ENCODE data around the gene KLHL4.
"Not testable (repeated sequence)": the region's sequence is repeated elsewhere in the genome, so short reads cannot be mapped to it uniquely, and the experiment has no call there.

KLHL4 gene, protein sequence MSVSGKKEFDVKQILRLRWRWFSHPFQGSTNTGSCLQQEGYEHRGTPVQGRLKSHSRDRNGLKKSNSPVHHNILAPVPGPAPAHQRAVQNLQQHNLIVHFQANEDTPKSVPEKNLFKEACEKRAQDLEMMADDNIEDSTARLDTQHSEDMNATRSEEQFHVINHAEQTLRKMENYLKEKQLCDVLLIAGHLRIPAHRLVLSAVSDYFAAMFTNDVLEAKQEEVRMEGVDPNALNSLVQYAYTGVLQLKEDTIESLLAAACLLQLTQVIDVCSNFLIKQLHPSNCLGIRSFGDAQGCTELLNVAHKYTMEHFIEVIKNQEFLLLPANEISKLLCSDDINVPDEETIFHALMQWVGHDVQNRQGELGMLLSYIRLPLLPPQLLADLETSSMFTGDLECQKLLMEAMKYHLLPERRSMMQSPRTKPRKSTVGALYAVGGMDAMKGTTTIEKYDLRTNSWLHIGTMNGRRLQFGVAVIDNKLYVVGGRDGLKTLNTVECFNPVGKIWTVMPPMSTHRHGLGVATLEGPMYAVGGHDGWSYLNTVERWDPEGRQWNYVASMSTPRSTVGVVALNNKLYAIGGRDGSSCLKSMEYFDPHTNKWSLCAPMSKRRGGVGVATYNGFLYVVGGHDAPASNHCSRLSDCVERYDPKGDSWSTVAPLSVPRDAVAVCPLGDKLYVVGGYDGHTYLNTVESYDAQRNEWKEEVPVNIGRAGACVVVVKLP
- total RNA-seq, result 2.0 to 5.7 reads per million in 2 donors

DNA sequence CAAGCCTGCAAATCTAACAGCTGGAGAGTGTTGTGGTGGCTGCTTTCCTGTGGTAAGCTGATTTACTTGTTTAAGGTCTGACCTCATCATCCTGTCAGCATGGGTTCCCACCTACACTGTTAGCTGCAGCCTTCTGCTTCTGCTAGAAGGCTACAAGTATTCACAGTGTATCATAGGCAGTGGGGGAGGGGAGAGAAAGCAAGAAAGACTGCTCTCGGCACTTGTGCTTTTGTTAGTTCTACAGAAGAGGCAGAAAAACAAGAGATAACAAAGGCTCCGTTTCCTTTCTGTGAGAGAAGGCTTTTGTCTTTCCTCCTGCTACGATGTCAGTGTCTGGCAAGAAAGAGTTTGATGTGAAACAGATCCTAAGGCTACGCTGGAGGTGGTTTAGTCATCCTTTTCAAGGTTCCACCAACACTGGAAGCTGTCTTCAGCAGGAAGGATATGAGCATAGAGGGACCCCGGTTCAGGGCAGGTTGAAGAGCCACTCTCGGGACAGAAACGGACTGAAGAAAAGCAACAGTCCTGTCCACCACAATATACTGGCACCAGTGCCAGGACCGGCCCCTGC, at the start of gene KLHL4:
TSS of gene KLHL4 (plus strand) at position 232 of the 571 bp plus-strand sequence. CDS start at position 324, 92 bp downstream.
- DNase-seq, result no peak

DNA sequence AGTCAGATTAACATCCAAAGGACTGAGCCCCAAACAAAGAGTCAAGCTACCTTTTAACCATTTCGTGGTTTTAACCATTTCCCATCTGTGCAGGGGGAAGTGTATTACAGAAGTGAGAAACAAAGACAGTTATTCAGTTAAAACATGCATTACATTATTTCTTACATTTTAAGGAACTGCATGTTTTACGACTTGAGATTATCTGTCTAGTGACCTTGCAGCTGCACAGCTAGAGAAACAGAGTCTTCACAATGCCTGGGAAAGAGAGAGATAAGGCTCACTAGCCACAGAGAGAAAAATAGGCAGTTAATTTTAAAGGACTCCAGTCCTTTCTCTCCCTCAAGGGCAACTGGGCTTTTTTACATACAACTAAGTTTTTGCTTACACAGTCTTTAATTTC, 48.7 kb upstream of the KLHL4 start:
- DNase-seq, result no peak

DNA sequence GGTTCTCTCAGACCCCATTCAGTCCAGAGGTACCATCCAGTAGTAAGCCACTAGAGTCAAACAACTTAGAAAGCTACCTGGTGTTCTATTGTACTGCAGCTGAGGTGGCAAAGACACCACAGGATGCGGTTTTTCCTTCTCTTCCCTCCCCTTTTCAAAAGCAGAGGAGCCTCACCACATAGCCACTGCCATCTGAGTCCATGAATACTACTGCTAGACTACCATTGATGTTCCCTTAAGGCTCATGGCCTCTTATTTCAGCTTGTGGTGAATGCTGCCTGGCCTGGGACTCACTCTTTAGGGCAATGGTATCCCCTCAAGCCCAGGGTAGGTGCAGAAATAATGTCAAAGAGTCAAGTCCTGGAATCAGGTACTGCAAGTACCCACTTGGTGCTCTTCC, 41.8 kb upstream of the KLHL4 start:
- no peak for DNase-seq

DNA sequence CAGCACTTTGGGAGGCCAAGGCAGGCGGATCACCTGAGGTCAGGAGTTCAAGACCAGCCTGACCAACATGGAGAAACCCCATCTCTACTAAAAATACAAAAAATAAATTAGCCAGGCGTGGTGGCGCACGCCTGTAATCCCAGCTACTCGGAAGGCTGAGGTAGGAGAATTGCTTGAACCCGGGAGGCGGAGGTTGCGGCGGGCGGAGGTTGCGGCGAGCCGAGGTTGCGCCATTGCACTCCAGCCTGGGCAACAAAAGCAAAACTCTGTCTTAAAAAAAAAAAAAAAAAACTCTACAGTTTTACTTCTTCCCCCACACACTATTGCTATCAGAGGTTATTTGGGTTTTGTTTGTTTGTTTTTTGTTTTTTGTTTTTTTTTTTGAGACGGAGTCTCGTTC, 38.9 kb upstream of the KLHL4 start:
- not testable (repeated sequence) for DNase-seq

DNA sequence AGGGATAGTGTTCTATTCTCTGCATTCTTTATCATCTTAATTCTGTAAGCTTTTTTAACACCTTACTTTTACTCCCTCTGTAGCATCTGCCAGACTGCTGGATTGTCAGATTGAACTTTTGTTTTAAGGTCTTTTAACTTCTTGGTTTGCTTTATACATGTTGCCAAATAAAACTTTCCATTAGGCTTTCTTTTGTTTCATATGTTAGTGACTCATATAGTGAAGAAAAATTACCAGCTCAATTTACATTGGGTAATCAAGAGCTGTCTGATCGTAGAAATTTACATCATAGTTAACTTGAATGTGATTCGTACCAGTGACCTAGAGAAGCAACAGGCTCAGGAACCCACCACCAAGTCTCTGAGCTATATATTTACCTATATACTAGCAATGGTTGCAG, 28.5 kb upstream of the KLHL4 start:
- no peak for DNase-seq

DNA sequence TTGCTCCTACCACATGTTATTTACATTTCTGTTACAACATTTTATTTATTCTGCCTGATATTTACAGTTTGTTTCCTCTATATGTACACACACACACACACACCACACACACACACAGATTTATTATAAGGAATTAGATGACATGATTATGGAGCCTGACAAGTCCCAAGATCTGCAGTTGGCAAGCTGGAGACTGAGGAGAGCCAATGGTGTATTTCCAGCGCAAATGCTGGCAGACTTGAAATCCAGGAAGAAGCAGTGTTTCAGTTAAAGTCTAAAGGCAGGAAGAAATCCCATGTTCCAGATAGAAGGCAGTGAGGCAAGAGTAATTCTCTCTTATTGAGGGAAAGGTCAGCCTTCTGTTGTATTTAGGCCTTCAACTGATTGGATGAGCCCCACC, 1.8 kb upstream of the KLHL4 start:
- DNase-seq, result no peak

DNA sequence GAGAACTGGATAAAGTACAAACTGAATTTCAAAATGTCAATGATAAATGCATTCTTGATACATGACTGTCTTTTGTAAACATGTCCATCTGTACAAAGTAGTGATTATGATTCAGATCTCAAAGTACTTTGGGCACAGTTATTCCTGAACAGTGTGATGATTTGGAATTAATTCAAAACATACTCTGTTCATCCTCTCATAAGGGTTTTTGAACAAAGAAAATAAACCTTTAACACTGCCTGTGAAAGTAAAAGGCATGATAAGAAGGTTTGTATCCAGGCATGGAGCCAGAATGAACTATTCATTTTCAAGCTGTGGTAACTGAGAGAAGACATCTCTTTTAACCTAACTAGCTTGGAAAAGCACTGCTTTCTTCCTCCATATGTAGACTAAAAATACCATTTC, 883 bp upstream of the KLHL4 start:
- no peak for DNase-seq

DNA sequence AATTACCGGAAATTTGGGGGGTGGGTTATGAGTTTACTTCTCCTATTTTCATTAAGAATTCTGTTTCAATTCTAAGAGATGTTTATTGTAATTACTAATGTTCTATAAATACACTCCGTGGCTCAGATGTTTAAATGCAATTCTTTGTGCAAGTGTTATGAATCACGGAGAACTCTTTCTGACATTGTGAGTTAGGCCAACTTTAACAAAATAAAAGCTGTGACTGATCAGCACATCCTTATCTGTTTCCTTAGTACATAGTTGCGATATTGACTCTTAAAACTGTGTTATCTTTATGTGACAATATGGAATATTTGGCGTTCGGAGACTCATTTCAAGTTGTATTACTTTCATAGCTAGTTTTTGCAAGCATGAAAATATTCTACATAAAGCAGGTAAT, 902 bp downstream of the KLHL4 start:
- DNase-seq, result no peak

DNA sequence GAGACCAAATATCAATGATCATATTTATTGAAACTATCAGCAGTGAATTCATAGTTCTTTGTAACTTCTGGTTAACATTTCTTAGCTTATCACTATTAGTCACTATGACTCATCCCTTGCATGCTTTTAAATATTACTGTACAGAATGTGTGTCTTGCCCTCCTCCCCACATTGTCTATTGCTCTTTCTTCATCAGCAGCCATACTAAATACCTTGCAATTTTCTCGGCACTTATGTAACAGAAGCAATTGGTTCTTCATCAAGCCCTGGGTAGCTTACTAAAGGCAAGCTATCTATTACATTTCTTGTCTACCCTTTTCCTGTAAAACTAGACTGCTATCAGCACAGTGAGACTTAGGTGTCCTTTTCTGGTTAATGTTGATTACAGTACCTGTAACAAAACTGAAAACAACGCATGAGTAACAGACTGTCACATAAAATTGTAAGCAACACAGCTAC, 8.2 kb downstream of the KLHL4 start:
- no peak for DNase-seq

DNA sequence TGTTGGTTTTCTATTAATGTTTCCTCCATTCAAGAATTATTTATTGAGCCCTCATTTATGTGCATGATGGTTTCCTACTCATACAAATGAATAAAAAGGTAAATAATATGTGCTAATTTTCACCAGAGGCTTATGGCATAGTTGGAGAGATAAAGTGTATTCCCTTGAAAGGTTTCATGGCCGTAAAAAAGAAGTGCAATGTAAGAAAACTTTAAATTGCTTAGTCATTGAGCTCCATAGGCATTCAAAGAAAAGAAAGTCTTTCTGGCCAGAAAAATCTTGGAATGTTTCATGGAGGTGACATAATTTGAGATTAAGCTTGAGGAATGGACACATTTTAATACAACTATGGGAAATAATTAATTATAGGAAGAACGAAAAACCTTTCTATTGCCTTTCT, 8.7 kb downstream of the KLHL4 start:
- no peak for DNase-seq

DNA sequence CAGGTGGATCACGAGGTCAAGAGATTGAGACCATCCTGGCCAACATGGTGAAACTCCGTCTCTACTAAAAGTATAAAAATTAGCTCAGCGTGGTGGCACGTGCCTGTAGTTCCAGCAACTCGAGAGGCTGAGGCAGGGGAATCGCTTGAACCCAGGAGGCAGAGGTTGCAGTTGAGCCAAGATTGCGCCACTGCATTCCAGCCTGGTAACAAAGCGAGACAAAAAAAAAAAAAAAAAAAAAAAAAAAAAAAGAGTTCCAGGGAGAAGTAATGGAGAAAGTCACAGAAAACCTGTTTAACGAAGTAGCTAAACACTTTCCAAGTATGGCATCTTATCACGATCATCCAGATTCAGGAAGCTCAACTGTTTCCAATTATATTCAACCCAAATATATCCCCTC, 10.9 kb downstream of the KLHL4 start:
- DNase-seq, result no peak

DNA sequence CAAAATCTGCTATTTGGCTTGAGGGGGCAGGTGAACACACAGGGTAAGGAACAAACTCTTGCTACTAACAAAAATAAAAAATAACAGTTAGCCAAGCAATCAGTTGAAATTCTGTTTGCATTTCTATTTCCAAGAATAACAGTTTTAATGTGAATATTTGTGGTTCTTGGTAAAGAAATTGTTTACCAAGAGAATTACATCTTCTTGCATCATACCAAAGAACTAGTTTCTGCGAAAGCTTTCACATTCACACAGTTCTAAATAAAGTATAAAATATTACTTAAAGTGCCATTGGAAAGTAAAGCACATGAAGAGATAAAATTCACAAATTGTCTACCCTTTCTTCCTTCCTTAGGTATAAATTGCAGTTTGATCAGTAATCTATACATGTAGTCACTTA, 54.4 kb downstream of the KLHL4 start:
- DNase-seq, result no peak

DNA sequence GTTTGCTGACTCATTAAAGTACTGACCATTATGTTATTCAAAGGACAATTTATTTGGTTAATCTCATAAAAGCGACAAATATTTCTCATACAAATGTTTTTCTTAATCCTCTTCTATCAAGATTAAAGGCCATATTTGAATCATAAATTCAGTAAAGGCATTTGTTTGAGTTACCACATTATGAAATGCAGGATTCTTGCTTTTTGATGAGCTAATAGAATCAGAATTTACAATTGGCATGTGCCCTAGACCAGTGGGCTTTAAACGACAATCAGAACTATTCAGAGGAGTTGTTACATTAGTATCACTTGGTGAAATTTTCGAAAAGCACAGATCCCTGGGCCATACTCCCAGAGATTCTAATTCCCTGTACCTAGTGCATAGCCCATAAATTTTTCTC, 55.3 kb downstream of the KLHL4 start:
- DNase-seq, result no peak

DNA sequence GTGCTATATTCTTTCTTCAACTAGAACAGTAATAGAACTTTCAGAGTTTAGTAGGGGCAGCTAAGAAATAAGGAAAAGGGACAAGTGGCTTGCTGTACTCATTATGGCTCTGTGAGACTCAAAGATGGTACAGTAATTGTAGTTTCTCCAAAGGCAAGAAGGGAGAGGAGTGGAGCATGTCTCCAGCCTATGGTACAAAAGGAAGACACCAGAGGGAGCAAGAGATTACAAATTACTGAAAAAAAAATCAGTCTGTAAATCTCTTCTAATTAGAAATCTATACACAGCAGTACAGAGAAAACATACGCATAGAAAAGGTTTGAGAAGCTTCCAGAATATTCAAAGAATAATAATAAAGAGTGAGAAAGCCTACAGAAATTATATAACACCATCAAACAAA, 61.4 kb downstream of the KLHL4 start:
- no peak for DNase-seq

DNA sequence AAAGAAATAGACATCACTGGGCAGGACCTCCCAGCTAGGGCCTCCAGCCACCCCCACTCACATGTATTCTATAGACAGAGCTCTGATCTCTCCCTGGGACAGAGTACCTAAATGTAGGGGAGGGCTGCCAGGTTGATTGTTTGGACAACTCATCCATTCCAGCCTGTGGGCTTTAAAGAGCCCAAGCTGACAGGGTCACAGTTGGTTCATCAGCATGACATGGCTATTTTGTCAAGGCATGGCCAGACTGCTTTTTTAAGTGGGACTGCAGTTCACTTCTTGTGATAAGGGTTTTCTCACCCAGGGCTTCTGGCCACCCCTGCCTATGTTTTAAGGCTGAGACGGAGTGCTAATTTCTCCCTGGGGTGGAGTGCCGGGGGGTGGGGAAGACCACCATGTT, 63.3 kb downstream of the KLHL4 start:
- no peak for DNase-seq

DNA sequence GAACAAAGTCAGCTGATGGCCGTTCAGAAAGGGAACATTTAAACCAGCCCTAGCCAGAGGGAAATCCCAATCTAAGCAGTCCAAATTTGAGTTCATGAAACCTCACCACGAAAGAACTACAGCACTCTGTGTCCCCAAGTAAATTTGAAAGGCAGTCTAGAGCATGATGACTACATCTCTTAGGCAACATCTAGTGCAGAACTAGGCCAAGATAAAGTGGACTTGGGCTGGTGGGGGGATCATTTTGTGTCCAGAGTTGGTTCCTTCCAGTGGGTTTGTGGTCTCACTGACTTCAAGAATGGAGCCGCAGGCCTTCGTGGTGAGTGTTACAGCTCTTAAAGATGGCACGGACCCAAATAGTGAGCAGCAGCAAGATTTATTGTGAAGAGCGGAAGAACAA, 64.9 kb downstream of the KLHL4 start:
- no peak for DNase-seq

DNA sequence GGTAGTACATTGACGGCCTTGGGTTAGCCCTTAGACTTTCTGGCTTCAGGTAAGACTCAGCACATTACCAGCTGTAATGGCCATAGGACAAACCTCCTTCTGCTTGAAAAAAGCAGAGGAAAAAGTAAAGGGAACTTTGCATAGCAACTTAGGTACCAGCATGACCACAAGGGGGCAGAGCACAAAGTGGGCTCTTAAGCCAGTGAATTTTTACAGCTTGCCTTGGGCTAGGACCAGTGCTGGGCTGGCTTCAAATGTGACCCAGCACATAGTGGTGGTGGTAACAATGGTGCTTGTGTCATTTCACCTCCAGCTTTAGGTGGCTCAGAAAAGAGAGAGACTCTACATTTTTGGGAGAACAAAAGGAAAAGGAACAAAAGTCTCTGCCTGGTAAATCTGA, 66.1 kb downstream of the KLHL4 start:
- DNase-seq, result no peak

DNA sequence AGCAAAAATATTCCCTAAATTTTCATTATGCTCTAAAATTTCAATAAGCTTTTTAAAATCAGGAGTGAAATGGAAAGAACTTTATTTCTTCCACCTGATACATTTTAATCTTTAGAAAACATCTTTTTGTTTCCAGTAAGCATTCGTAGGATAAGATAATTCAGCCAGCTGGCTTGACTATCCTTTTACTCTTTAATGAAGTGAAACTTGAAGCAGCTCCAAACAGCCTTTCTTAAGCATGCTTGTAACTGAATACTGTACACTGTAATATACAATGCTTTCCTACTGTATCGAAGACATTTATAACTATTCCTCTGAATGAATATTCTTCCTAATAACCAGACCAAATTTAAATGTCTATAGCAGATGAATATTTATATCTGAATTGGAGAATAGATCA, 98.8 kb downstream of the KLHL4 start:
- DNase-seq, result no peak

DNA sequence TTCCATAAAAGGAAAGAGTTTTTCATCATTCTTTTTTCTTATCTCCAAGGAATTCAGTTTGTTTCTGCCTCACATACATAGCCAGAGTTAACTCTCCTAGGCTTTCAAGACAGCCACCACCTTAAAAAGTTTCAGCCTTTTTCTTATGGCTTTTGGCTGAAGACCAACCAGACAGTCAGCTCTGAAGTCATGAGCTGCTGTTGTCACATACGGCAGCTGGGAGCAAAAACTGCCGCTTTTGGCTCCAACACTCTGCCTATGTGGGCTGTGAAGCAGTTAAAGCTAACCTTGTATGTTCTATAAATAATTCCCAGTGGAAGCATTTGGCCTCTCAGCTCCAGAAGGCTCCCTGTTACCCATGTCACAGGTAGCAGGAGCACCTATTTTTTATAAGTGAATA, 104.1 kb downstream of the KLHL4 start:
- no peak for DNase-seq

DNA sequence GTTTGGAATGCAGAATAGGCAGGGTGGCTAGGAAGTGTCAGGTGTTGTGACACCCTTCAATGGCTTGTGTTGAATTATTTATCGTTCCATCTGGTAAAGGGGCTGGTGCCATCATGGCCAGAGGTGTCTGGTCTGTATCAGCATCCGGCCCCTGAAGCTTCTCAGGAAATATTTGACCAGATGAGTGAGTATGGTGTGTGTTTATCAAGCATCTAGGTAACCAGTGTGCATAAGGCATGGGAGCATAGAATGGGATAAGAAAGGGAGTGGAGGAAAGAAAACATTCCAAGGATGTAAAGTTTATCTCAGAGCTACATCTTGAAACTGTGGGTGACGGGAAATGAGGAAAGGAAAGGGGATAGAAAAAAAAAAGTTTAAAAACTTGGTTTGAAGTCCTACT, 109.4 kb downstream of the KLHL4 start:
- no peak for DNase-seq

DNA sequence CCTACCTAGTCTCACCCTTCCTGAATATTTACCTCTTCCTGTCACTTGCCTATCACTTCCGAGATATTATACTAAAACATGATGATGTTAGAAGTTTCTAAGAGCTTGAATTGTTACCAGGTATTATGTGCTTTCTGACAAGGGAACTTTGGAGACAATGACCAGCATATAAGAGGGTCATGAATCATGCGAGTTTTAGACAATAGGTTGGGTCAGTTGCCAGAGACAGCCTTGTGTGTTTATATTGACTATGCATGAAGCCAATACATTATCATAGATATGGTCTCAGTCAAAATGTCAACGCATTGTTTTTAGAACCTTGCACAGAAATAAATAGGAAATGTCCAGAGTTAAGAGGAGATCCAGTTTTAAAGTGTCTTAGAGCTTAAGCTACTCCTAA, 116.8 kb downstream of the KLHL4 start:
- no peak for DNase-seq

DNA sequence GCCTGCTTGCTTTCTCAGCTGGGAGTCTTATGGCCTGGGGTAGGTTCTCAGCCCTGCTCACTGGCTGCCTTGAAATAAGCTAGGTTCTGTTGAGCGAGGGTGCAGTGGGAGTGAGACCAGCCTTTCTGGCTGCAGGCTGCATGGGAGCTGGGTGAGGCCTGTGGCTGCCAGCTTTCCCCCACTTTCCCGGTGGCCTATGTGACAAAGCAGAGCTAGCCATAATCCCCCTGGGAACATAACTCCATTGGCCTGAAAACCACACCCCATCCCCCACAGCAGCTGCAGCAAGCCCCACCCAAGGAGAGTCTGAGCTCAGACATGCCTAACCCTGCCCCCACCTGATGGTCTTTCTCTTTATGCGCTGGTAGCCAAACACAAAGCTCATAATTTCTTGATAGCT, 118.9 kb downstream of the KLHL4 start:
- DNase-seq, result no peak

DNA sequence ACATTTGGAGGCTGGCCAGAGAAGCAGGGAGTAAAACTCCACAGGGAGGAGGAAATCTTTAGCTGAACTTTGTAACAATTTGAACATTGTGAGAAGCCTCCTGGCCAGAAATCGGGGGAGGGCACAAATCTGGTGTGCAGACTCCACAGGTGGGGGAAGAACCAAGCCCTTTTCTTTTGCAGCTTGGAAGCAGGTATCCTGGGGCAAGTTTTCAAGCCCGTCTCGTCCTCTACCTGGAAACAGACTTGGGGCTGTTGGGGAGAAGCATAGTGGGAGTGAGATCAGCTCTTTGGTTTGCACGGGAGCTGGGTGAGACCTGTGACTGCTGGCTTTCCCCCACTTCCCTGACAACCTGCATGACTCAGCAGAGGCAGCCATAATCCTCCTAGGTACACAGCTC, 123.8 kb downstream of the KLHL4 start:
- not testable (repeated sequence) for DNase-seq

DNA sequence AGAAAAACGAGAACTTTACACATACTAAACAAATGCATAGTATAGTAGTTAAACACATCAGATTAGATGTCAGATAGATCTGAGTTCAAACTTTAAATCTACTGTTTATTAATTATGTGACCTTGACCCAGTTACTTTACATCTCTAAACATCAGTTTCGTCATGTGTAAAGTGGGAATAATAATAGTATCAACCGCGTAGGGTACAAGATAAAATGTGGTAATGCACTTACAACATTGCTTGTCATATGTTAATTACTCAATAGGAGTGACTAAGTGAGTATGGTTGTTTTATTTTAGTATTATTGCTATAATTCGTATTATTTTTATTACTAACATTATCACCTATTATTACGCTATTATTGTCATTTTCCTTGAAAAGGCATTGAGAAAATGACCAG, 144.2 kb downstream of the KLHL4 start:
- DNase-seq, result no peak

Data from activated gamma-delta T cell (primary cell).